Progenitor cell of endocrine pancreas (in vitro differentiated cells): ENCODE measurements around the gene RFPL3. TPM values are rescaled to one million over a fixed set of nuclear protein-coding genes. Genes with fewer than 3 reads are reported as not detected.
A peak's percentile ranks its signal among the peaks of the same experiment; 100 is the strongest.

Experiments used
- DNase-seq: peaks from one replicate; pipeline ENCODE4 v3.0.0; 2021; ENCODE audit warnings: low spot score; ENCODE audit not compliant: unreplicated experiment
- H3K27ac Mint-ChIP-seq: 2 replicates; pipeline ENCODE4 v1.8.0; 2021; ENCODE audit warnings: mild to moderate bottlenecking, moderate library complexity, mixed read lengths
- H3K27me3 Mint-ChIP-seq: 2 replicates; pipeline ENCODE4 v1.8.0; 2021; ENCODE audit warnings: mixed read lengths
- H3K36me3 Mint-ChIP-seq: 2 replicates; pipeline ENCODE4 v1.8.0; 2022; ENCODE audit warnings: mixed read lengths; ENCODE audit not compliant: insufficient read depth
- H3K4me1 Mint-ChIP-seq: 2 replicates; pipeline ENCODE4 v1.8.0; 2021; ENCODE audit warnings: low read depth, mixed read lengths
- H3K4me3 Mint-ChIP-seq: 2 replicates; pipeline ENCODE4 v1.8.0; 2021; ENCODE audit warnings: low read depth, mild to moderate bottlenecking, moderate library complexity, mixed read lengths
- H3K9me3 Mint-ChIP-seq: 2 replicates; pipeline ENCODE4 v1.8.0; 2021; ENCODE audit warnings: low read depth, mixed read lengths
- CTCF ChIP-seq: fragments of 200-600 bp; sonication (generic); IDR thresholded peaks from one replicate; pipeline ENCODE4 v1.5.0; 2021; ENCODE audit warnings: antibody characterized with exemption, mild to moderate bottlenecking; ENCODE audit not compliant: unreplicated experiment
- total RNA-seq: library from RNA; stranded (reverse); gene quantifications from 2 replicates; pipeline ENCODE4 v1.2.1, GENCODE V29; 2021

Gene RFPL3
- total RNA-seq, 1 donor from 2014 or later: not detected

GRCh38 chr22:32326647-32327046, 31.0 kb upstream of the RFPL3 start:
- H3K4me3 Mint-ChIP-seq: no peak overlapping the region
- no peak overlapping the region for H3K27ac Mint-ChIP-seq

GRCh38 chr22:32327066-32327465, 30.6 kb upstream of the RFPL3 start:
- Mint-ChIP-seq H3K4me1 (no peaks in the 10 kb centered on the region), H3K9me3 (no peaks in the 10 kb centered on the region), H3K36me3 (no peaks in the 10 kb centered on the region), H3K27ac (no peak overlapping the region), H3K27me3 (peaks cover 3% of the 10 kb centered on the region), H3K4me3 (no peak overlapping the region)
- no peak for DNase-seq
- no peak for TF ChIP-seq CTCF

More at GRCh38 chr22:32326647-32327046, 31.0 kb upstream of the RFPL3 start:
- Mint-ChIP-seq H3K36me3 (no peaks in the 10 kb centered on the region), H3K27me3 (peaks cover 3% of the 10 kb centered on the region), H3K9me3 (no peaks in the 10 kb centered on the region), H3K4me1 (no peaks in the 10 kb centered on the region)
- DNase-seq: no peak
- TF ChIP-seq CTCF: no peak

DNA sequence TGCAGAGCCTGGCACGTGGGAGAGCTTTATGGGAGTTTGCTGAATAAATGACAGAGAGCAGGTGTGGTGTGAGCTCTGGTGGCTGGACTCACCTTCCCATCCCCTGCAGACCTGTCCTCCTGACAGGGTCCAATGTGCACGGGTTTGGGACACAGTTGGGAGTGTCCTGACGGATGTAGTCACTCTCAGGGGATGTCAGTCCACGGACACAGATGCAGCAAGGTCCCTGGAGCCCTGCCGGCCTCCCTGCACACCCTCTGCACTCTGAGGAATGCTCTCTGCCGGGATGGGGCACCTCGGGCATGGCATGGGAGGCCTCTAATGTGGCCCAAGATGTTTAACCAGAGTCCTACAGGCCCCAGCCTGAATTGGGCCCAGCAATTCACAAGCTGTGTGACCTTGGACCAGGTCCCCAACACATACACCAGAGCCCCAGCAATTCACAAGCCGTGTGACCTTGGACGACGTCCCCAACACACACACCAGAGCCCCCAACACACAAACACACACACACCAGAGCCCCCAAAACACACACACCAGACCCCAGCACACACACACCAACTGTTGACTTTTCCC, 30.0 kb upstream of the RFPL3 start:
- DNase-seq: no peak
- no peaks in the 10 kb centered on the region for H3K9me3 Mint-ChIP-seq
- H3K36me3 Mint-ChIP-seq: no peaks in the 10 kb centered on the region
- no peak overlapping the region for H3K27ac Mint-ChIP-seq
- H3K27me3 Mint-ChIP-seq: peaks cover 7% of the 10 kb centered on the region
- H3K4me3 Mint-ChIP-seq: no peak overlapping the region
- TF ChIP-seq CTCF: no peak
- H3K4me1 Mint-ChIP-seq: no peaks in the 10 kb centered on the region

DNA sequence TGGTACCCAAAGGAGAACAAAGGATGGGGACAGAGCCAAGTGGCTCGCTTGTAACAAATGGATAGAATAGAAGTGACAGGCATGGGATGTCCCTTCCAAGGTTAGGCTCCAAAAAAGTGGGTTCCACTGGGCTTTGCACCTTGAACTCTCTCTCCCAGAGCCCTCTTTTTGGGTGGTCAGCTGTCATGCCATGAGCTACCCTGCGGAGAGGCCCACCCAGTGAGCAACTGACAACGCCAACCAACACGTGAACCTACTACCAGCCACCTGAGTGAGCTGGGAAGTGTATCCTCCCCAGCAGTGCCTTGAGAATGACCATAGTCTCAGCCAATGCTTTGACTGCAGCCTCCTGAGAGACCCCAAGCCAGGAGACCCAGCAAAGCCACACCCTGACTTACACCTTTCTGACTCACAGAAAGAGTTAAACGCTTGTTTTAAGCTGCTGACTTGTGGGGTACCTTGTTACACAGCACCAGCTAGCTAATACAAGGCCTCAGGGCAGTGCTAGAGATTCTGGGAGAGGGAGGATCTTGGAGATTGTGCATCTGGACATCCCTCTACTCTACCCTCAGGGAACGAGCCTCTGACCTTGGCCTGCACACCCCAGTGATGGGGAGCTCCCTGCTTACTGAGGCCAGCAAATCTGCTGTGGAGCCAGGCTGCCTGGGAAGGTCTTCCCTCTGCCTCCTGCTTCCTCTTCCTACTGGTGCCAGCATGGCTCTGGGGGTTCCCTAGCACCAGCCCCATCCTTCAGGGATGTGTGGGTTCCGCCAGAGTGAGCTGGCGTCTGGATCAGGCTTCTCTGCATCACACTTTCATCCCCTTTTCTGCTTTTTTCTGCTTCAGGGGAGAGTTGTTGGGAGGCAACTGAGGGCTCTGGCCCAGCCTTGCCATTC, 29.1 kb upstream of the RFPL3 start:
- Mint-ChIP-seq H3K27ac (no peak overlapping the region), H3K9me3 (no peaks in the 10 kb centered on the region), H3K4me3 (no peak overlapping the region), H3K4me1 (no peaks in the 10 kb centered on the region), H3K27me3 (peaks cover 9% of the 10 kb centered on the region), H3K36me3 (no peaks in the 10 kb centered on the region)
- no peak for DNase-seq
- no peak for TF ChIP-seq CTCF

- Mint-ChIP-seq H3K27me3 (peaks cover 13% of the 10 kb centered on the region), H3K9me3 (no peaks in the 10 kb centered on the region), H3K36me3 (no peaks in the 10 kb centered on the region), H3K4me3 (no peak overlapping the region), H3K4me1 (peaks cover 1% of the 10 kb centered on the region), H3K27ac (peak overlapping the region; percentile 29)
- no peak for TF ChIP-seq CTCF
- no peak for DNase-seq
These were observed 28.4 kb upstream of the RFPL3 start for GRCh38 chr22:32329202-32329645.
